ENCODE data around the gene ZNF654. TPM values are rescaled to one million over a fixed set of nuclear protein-coding genes. Genes with fewer than 3 reads are reported as not detected.

Gene ZNF654
- total RNA-seq, 1 donor from 2014 or later = 19.5 TPM

DNA sequence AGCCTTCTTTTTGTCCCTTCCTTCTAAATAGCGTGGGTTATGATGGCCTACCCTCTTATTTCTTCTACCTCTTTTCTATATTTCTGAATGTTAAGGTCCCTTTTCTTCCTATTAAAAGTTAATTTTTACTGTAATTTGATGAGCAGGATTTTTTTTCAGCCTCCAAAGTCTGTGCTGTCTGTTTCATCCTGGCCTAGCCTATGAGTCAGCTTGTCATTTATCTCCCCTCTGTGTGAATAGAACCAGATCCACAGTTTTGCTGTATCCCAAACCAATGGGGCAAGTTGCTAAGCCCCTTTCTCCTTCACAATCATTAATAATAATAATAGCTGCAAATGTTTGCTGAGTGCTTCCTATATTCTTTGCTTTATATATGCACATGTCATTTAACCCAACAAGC, 72.6 kb downstream of the ZNF654 start:
- no peaks in the 10 kb centered on the region for H3K27me3 Mint-ChIP-seq (ENCODE audit: unreplicated experiment)

DNA sequence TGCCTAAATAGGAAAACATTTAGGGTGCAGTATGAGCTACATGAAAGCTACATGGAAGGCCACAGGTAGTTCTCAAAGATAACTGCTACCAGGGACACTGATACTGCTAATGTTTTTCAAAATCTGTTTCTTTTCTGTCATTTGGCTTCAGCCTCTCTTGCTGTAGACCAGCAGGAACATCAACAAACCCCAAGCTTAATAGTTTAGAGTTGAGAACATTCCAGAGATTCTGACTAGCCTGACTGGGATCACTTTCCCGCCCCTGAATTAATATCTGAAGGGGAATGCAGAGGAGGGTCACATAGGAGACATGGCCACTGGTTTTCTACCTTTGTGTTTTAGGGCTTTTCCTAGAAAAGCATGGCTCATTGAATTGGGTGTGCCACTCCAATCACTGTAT, 73.8 kb downstream of the ZNF654 start:
- Mint-ChIP-seq H3K27ac (ENCODE audit: unreplicated experiment) (no peak overlapping the region), H3K27me3 (ENCODE audit: unreplicated experiment) (no peaks in the 10 kb centered on the region), H3K4me3 (ENCODE audit: unreplicated experiment) (no peak overlapping the region), H3K9me3 (ENCODE audit: unreplicated experiment) (no peaks in the 10 kb centered on the region), H3K4me1 (ENCODE audit: unreplicated experiment) (no peaks in the 10 kb centered on the region), H3K36me3 (ENCODE audit: low read depth, unreplicated experiment) (peaks cover 5% of the 10 kb centered on the region)
- DNase-seq (ENCODE audit: low spot score) = no peak
- TF ChIP-seq, protein P1, sequence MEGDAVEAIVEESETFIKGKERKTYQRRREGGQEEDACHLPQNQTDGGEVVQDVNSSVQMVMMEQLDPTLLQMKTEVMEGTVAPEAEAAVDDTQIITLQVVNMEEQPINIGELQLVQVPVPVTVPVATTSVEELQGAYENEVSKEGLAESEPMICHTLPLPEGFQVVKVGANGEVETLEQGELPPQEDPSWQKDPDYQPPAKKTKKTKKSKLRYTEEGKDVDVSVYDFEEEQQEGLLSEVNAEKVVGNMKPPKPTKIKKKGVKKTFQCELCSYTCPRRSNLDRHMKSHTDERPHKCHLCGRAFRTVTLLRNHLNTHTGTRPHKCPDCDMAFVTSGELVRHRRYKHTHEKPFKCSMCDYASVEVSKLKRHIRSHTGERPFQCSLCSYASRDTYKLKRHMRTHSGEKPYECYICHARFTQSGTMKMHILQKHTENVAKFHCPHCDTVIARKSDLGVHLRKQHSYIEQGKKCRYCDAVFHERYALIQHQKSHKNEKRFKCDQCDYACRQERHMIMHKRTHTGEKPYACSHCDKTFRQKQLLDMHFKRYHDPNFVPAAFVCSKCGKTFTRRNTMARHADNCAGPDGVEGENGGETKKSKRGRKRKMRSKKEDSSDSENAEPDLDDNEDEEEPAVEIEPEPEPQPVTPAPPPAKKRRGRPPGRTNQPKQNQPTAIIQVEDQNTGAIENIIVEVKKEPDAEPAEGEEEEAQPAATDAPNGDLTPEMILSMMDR (IDR thresholded peaks at IDR 0.05; ENCODE audit: unreplicated experiment) = no peak

More for the DNA sequence above, 72.6 kb downstream of the ZNF654 start:
- DNase-seq (ENCODE audit: low spot score) = no peak
- H3K36me3 Mint-ChIP-seq (ENCODE audit: low read depth, unreplicated experiment) = peaks cover 5% of the 10 kb centered on the region
- H3K4me1 Mint-ChIP-seq (ENCODE audit: unreplicated experiment) = no peaks in the 10 kb centered on the region
- TF ChIP-seq, protein P1 (IDR thresholded peaks at IDR 0.05; ENCODE audit: unreplicated experiment) = no peak
- H3K4me3 Mint-ChIP-seq (ENCODE audit: unreplicated experiment) = no peak overlapping the region
- H3K27ac Mint-ChIP-seq (ENCODE audit: unreplicated experiment) = no peak overlapping the region
- H3K9me3 Mint-ChIP-seq (ENCODE audit: unreplicated experiment) = no peaks in the 10 kb centered on the region

DNA sequence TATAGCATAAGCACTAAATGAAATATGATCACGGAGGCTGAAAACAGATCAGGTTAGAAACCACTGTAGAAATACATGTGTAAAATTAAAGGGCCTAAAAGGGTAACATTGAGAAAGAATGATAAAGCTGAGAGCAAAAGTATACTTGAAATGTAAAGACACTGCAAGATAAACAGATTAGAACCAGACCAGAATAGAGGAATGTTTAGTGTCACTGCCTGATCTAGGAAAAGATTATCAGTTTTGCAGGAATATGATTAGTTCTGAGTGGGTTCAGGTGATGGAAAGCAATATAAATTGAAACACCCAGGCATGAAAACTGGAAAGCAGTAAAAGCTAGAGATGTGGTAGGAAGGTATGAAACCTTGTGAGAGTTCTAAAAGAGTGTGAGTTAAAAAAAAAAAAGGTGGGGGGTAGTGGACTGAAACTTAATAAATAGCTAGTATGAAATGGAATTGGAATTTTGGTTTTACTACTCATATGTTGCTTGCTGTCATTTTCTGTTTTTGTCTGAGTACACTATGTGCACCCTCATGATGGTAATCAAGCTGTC, 74.7 kb downstream of the ZNF654 start:
- Mint-ChIP-seq H3K4me1 (ENCODE audit: unreplicated experiment) (no peaks in the 10 kb centered on the region), H3K27me3 (ENCODE audit: unreplicated experiment) (no peaks in the 10 kb centered on the region), H3K9me3 (ENCODE audit: unreplicated experiment) (no peaks in the 10 kb centered on the region), H3K4me3 (ENCODE audit: unreplicated experiment) (no peak overlapping the region), H3K27ac (ENCODE audit: unreplicated experiment) (no peak overlapping the region), H3K36me3 (ENCODE audit: low read depth, unreplicated experiment) (peaks cover 5% of the 10 kb centered on the region)
- TF ChIP-seq, protein P1 (IDR thresholded peaks at IDR 0.05; ENCODE audit: unreplicated experiment) = no peak
- DNase-seq (ENCODE audit: low spot score) = no peak

DNA sequence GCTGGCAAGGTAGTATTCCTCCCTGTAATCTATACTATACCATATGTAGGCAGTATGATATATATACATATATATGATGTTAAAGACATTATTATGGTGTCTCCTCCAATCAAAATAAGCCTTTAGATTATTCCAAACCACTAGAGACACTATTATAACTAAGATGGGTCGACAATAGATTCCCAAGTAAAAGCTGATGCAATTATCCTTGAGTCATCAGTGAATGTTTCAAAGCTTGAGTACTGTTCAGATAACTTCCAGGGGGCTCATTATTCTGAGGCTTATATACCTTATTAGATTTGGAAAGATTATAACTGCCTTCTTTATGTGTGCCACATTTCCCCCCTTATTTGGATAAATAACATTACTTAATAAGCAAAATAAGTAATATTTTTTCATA, 78.8 kb downstream of the ZNF654 start:
- no peaks in the 10 kb centered on the region for H3K27me3 Mint-ChIP-seq (ENCODE audit: unreplicated experiment)
- no peaks in the 10 kb centered on the region for H3K9me3 Mint-ChIP-seq (ENCODE audit: unreplicated experiment)
- H3K4me3 Mint-ChIP-seq (ENCODE audit: unreplicated experiment) = no peak overlapping the region
- TF ChIP-seq, protein P1 (IDR thresholded peaks at IDR 0.05; ENCODE audit: unreplicated experiment) = no peak
- no peaks in the 10 kb centered on the region for H3K4me1 Mint-ChIP-seq (ENCODE audit: unreplicated experiment)
- no peak overlapping the region for H3K27ac Mint-ChIP-seq (ENCODE audit: unreplicated experiment)
- no peak for DNase-seq (ENCODE audit: low spot score)
- peaks cover 5% of the 10 kb centered on the region for H3K36me3 Mint-ChIP-seq (ENCODE audit: low read depth, unreplicated experiment)

DNA sequence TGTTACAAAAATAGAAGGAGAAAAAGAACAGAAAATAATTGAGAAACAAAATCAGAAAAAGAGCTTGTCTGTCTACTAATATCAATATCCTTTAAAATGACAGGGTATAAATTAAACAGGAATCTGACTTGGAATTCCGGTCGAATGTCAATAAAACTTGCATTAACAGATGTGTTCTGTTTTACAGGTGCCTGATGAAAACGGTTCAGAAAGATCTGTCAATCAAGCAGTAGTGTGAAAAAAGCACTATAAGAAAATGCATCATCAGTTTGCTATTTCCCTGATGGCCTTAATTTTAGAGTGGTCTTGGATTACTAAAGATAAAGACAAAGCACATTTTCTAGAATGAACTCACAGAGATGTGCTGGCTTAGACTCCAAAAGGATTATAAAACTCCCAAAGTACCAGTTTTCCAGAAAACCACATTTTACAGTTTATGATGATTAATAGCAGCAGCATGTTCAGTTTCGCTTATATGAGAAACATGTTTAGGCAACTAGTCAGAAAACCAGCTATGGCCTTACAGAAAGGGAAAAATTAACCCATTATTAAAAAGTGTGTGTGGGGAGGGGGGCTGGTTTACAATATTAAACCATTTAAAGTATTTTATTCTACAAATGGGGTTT, 82.5 kb downstream of the ZNF654 start:
- Mint-ChIP-seq H3K4me1 (ENCODE audit: unreplicated experiment) (no peaks in the 10 kb centered on the region), H3K27me3 (ENCODE audit: unreplicated experiment) (peaks cover under 1% of the 10 kb centered on the region), H3K27ac (ENCODE audit: unreplicated experiment) (no peak overlapping the region), H3K36me3 (ENCODE audit: low read depth, unreplicated experiment) (peaks cover 1% of the 10 kb centered on the region), H3K4me3 (ENCODE audit: unreplicated experiment) (no peak overlapping the region), H3K9me3 (ENCODE audit: unreplicated experiment) (no peaks in the 10 kb centered on the region)
- no peak for DNase-seq (ENCODE audit: low spot score)
- TF ChIP-seq, protein P1 (IDR thresholded peaks at IDR 0.05; ENCODE audit: unreplicated experiment) = no peak
